Measurements from ENCODE around the gene A1BG.
A peak's percentile ranks its signal among the peaks of the same experiment; 100 is the strongest.

A1BG gene

GRCh38 chr19:58326914-58327726, 26.2 kb downstream of the A1BG start, which contains the start of gene ZSCAN22 (continued):
- no peak for TF ChIP-seq PRDM6 (tag by site-specific recombination; IDR thresholded peaks at IDR 0.05)
- no peak for TF ChIP-seq ZNF174 (tag by site-specific recombination; IDR thresholded peaks at IDR 0.05)
- no peak for TF ChIP-seq ZNF48 (tag by site-specific recombination; IDR thresholded peaks at IDR 0.05)
- TF ChIP-seq, protein P1, sequence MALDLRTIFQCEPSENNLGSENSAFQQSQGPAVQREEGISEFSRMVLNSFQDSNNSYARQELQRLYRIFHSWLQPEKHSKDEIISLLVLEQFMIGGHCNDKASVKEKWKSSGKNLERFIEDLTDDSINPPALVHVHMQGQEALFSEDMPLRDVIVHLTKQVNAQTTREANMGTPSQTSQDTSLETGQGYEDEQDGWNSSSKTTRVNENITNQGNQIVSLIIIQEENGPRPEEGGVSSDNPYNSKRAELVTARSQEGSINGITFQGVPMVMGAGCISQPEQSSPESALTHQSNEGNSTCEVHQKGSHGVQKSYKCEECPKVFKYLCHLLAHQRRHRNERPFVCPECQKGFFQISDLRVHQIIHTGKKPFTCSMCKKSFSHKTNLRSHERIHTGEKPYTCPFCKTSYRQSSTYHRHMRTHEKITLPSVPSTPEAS (tag by site-specific recombination; IDR thresholded peaks at IDR 0.05) = peak; percentile 87
- TF ChIP-seq RBAK (tag by site-specific recombination; IDR thresholded peaks at IDR 0.05) = no peak
- TF ChIP-seq ZNF114 (tag by site-specific recombination; IDR thresholded peaks at IDR 0.05) = no peak
- no peak for TF ChIP-seq ZNF302 (tag by site-specific recombination; IDR thresholded peaks at IDR 0.05; ENCODE audit: low read depth)
- peak; percentile 88 for TF ChIP-seq ZNF24 (tag by site-specific recombination; IDR thresholded peaks at IDR 0.05)
- peak; percentile 62; the same call in 1 of the 2 replicates for TF ChIP-seq ZBTB6 (tag by site-specific recombination; IDR thresholded peaks at IDR 0.05)
- TF ChIP-seq ZNF248 (tag by site-specific recombination; IDR thresholded peaks at IDR 0.05) = no peak
- no peak for TF ChIP-seq ZNF560 (tag by site-specific recombination; IDR thresholded peaks at IDR 0.05; ENCODE audit: borderline replicate concordance)
- TF ChIP-seq ZNF133 (tag by site-specific recombination; IDR thresholded peaks at IDR 0.05) = peak; percentile 50; the same call in 1 of the 2 replicates
- TF ChIP-seq KLF1 (tag by site-specific recombination; IDR thresholded peaks at IDR 0.05) = peak; percentile 88
- TF ChIP-seq ZNF585B (tag by site-specific recombination; IDR thresholded peaks at IDR 0.05) = no peak; the same call in 1 of the 2 replicates
- no peak for TF ChIP-seq MEIS1 (CRISPR knock-in tag; IDR thresholded peaks at IDR 0.05; ENCODE audit: borderline replicate concordance)
- peak; percentile 45; the same call in 1 of the 2 replicates for TF ChIP-seq PRDM4 (tag by site-specific recombination; IDR thresholded peaks at IDR 0.05)
- TF ChIP-seq ZSCAN23 (tag by site-specific recombination; IDR thresholded peaks at IDR 0.05) = peak; percentile 76; the same call in 1 of the 2 replicates
- TF ChIP-seq ZBTB21 (tag by site-specific recombination; IDR thresholded peaks at IDR 0.05) = no peak; the same call in 1 of the 2 replicates
- peak; percentile 72; the same call in 1 of the 2 replicates for TF ChIP-seq ZSCAN16 (tag by site-specific recombination; IDR thresholded peaks at IDR 0.05)
- no peak for TF ChIP-seq ZBTB44 (tag by site-specific recombination; IDR thresholded peaks at IDR 0.05)
- peak; percentile 68 for TF ChIP-seq ZNF843 (tag by site-specific recombination; IDR thresholded peaks at IDR 0.05)
- TF ChIP-seq, protein P2, sequence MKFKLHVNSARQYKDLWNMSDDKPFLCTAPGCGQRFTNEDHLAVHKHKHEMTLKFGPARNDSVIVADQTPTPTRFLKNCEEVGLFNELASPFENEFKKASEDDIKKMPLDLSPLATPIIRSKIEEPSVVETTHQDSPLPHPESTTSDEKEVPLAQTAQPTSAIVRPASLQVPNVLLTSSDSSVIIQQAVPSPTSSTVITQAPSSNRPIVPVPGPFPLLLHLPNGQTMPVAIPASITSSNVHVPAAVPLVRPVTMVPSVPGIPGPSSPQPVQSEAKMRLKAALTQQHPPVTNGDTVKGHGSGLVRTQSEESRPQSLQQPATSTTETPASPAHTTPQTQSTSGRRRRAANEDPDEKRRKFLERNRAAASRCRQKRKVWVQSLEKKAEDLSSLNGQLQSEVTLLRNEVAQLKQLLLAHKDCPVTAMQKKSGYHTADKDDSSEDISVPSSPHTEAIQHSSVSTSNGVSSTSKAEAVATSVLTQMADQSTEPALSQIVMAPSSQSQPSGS (tag by site-specific recombination; IDR thresholded peaks at IDR 0.05; ENCODE audit: low read depth) = no peak
- TF ChIP-seq ZNF510 (tag by site-specific recombination; IDR thresholded peaks at IDR 0.05; ENCODE audit: insufficient replicate concordance) = no peak
- TF ChIP-seq ZNF677 (tag by site-specific recombination; IDR thresholded peaks at IDR 0.05) = no peak
- peak; percentile 29; the same call in 1 of the 2 replicates for TF ChIP-seq ZNF707 (tag by site-specific recombination; IDR thresholded peaks at IDR 0.05)
- peak; percentile 98 for TF ChIP-seq ZNF335 (tag by site-specific recombination; conservative IDR thresholded peaks at IDR 0.05)
- no peak for TF ChIP-seq ZNF292 (tag by site-specific recombination; IDR thresholded peaks at IDR 0.05; ENCODE audit: borderline replicate concordance, low read depth)
- TF ChIP-seq ZNF2 (tag by site-specific recombination; IDR thresholded peaks at IDR 0.05) = peak; percentile 97
- TF ChIP-seq ZNF549 (tag by site-specific recombination; IDR thresholded peaks at IDR 0.05) = no peak
- peak; percentile 91 for TF ChIP-seq ZBTB17 (tag by site-specific recombination; IDR thresholded peaks at IDR 0.05)

Measured in HEK293 (cell line).